ENCODE results near the gene DCT. TPM values are rescaled to one million over a fixed set of nuclear protein-coding genes. Genes with fewer than 3 reads are reported as not detected.

The DCT gene
- total RNA-seq, 4 donors from 2014 or later, result 0.60 to 1.5 (median 1.0) TPM; not detected in 1

- TF ChIP-seq CTCF (IDR thresholded peaks at IDR 0.05), result no peak
- ATAC-seq (ENCODE audit: low FRiP score), result no peak
Measured at GRCh38 chr13:94481941-94482340, 2.5 kb upstream of the DCT start.

GRCh38 chr13:94480672-94481145 lies 1.2 kb upstream of the DCT start:
- DNase-seq (ENCODE audit: low spot score) (no peak), ATAC-seq (ENCODE audit: low FRiP score) (no peak)
- no peak for TF ChIP-seq CTCF (IDR thresholded peaks at IDR 0.05)

More at GRCh38 chr13:94481941-94482340, 2.5 kb upstream of the DCT start:
- DNase-seq (ENCODE audit: low spot score), result no peak

- TF ChIP-seq CTCF (IDR thresholded peaks at IDR 0.05), result no peak
- no peak for DNase-seq (ENCODE audit: low spot score)
- no peak for ATAC-seq (ENCODE audit: low FRiP score)
Measured at GRCh38 chr13:94478913-94479312, 569 bp downstream of the DCT start.

GRCh38 chr13:94470126-94470525 lies 9.4 kb downstream of the DCT start:
- ATAC-seq (ENCODE audit: low FRiP score) (no peak), DNase-seq (ENCODE audit: low spot score) (no peak)
- no peak for TF ChIP-seq CTCF (IDR thresholded peaks at IDR 0.05)

- no peak for TF ChIP-seq CTCF (IDR thresholded peaks at IDR 0.05)
- ATAC-seq (ENCODE audit: low FRiP score) (no peak), DNase-seq (ENCODE audit: low spot score) (no peak)
Measured at GRCh38 chr13:94464771-94465170, 14.7 kb downstream of the DCT start.

- DNase-seq (ENCODE audit: low spot score), result no peak
- no peak for ATAC-seq (ENCODE audit: low FRiP score)
- no peak for TF ChIP-seq CTCF (IDR thresholded peaks at IDR 0.05)
Measured at GRCh38 chr13:94462670-94463069, 16.8 kb downstream of the DCT start.

- ATAC-seq (ENCODE audit: low FRiP score), result no peak
- TF ChIP-seq CTCF (IDR thresholded peaks at IDR 0.05), result no peak
- no peak for DNase-seq (ENCODE audit: low spot score)
Measured at GRCh38 chr13:94459116-94459515, 20.4 kb downstream of the DCT start.

Measured in omental fat pad (tissue), 4 donors.